HG03095 (cell line): ENCODE measurements around the gene ARHGAP32.
"Not testable (repeated sequence)": the region's sequence is repeated elsewhere in the genome, so short reads cannot be mapped to it uniquely, and the experiment has no call there.

Experiments used
- ATAC-seq: cut with Tn5 transposase; IDR thresholded peaks from one replicate; pipeline ENCODE4 v1.9.1; 2021; ENCODE audit warnings: moderate library complexity; ENCODE audit not compliant: unreplicated experiment

The ARHGAP32 gene

GRCh38 chr11:128937480-128937879, 254.6 kb downstream of the ARHGAP32 start:
- ATAC-seq: no peak

GRCh38 chr11:128936606-128937251, 255.4 kb downstream of the ARHGAP32 start:
- ATAC-seq: no peak

GRCh38 chr11:128934926-128935325, 257.2 kb downstream of the ARHGAP32 start:
- ATAC-seq: no peak

DNA sequence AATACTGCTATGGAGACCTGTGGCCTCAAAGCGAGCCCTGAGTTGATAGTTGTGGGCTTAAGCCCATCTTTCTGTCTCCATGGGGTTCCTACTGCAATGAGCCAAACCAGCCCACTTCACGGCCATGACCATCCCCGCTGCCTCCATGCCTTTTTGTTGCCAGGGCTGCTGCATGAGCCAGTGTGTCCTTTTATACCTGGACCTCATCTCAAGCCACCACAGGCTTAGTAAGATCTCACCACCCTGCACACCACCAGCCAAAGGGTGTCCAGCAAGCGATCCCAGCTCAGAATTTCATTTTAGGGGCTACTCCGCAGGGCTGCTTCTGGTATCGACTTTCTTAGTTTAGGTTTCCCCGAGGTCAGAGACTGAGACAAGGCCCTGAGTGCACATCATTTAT, 257.8 kb downstream of the ARHGAP32 start:
- no peak for ATAC-seq

DNA sequence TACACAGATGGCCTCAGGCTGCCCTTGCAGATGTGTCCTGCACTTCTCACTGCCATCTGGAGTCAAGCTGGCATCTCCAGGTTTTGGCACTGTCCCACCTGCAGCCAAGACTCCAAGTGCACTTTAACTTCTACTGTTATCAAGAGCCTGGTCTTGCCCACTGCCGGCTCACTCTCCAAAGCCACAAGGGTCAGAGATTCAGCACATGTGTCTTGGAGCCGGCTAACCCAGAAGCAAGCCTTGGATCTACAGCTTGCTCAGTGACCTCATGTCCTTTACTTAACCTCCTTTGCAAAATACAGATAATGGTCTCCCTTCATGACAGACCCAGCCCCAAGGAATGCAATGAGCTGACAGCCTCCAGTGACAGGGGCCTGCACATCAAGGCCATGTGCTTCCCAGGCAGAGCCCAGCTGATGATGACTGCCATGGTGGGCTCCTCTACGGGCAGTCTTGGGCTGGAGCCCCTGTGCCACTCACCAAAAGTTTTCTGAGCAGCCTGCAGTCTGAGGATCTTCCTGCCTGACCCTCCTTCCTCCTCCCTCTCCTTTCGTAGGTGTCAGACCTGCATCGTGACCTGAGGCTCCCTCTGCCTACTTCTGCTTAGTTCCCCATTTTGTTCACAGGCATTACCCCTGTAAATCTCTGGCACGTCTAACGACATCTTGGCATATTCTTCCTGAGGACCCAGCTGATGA, 258.5 kb downstream of the ARHGAP32 start:
- ATAC-seq: no peak

DNA sequence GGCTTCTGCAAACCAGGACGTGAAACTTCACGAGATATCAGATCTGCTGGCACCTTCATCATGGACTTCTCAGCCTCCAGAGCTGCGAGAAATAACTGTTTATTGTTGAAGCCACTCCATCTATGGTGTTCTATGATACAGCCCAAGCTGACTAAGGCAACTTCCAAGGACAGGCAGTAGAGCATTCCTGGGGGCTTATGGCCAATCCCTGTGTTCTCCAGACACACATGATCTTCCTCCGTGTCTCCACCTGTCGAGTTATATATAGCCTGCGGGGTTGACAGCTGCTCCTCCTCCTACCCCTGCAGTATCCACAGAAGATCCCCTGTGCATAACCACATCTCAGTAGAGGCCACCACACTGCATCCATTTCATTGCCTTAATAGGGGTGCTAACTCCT, 260.5 kb downstream of the ARHGAP32 start:
- ATAC-seq: no peak

- ATAC-seq: no peak
Observed at GRCh38 chr11:128931066-128931465, 261.1 kb downstream of the ARHGAP32 start.

DNA sequence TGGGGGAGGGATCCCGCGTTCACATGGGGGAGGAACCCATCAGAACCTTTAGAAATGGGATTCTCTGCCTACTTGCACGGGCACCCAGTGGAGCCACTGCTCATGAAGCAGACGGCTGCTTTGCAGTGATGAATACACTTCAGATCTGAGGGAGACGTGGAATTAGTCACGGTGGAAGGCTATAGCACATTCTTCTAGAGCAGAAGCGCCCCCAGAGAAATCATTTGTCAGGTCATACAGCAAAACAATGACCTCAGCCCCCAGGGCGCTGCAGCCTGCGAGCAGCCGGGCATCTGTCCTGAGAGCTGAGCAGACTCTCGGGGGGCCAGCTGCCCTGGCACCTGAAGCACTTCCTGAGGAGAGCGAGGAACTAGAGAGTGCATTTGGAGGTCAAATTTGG, 262.1 kb downstream of the ARHGAP32 start:
- no peak for ATAC-seq

DNA sequence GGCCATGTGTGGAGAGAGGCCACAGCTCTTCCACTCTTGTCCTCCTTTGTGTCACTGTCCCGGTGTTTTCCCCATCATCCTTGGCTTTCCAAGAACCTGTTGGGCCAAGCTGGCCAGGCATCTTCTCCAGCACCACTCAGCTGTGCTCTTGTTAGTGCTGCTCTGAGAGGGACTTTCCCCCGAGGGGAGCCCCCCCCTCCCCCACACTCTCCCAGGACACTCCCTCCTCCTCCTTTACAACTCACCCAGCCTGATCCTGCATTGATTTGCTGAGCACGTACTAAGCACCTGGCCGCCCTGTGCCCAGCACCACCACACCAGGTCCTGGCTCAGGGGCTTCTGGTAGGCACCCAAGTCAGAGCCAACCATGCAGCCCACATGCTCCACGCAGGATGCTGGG, 262.7 kb downstream of the ARHGAP32 start:
- ATAC-seq: no peak

- ATAC-seq: peak; percentile 96
Observed at GRCh38 chr11:128928400-128928799, 263.7 kb downstream of the ARHGAP32 start.

GRCh38 chr11:128927683-128928336, 264.3 kb downstream of the ARHGAP32 start:
- no peak for ATAC-seq

GRCh38 chr11:128927108-128927461, 265.0 kb downstream of the ARHGAP32 start:
- ATAC-seq: no peak

DNA sequence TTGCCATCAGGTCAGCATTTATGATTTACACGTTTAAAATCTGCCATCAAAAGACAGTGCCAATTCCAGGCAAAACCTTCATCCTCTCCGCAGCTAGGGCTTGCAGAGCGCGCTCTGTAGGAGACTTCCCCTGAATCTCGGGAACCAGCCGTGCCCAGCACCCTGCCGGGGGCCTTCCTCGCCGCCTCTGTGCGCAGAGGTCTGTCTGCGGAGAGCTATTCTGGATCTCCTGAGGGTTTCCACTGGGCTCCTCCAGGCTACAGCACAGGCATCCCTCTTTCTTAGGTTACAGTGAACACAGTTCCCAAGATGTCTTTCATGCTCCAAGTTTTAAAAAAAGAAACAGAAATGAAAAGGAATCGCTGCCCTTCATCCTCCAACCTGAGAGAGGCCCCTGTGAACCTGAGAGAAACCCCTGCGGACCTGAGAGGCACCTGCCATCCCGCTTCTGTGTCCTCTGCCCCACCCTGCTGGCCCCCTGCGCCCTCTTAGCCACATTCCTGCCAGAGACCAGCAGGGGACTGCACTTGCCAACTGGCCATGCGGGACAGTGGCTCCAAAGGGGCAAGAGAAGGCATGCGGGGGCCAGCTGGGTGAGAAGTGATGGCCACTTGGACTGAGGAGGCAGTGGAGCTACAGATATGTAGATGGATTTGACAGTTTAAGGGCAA, 265.6 kb downstream of the ARHGAP32 start:
- ATAC-seq: no peak

DNA sequence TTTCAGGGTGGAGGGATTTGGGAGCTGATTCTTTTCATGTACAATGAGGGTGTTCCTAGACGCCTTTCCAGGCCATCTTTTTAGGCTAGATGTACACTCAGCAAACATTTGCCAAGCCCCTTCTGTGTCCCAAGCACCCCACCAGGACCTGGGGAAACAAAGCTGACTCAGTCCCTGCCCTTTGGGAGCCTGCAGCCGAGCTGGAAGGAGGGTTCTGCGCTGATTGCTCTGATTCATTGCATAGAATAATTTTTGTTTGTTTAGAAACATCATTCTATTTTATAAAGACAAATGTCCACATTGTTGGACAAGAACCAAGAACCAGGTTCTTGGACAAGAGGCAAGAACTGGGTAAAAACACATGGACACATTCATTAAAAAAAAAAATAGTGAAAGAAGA, 266.1 kb downstream of the ARHGAP32 start:
- ATAC-seq: no peak

DNA sequence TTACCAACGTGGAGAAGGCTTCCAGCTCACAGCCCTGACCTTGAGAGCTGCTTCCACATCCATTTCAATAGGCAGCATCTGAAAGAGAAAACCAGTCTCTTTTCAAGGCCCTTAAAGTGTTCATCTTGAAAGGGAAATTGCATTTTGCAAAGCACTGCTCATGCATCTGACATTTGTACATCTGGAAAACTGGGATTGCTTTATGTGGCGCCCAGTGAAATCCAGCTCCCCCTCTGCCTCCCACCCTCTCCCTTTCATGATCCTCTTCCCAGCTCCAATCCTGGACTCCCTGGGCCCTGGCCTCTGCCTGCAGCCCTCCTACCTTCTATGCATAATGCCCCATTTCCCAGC, 266.9 kb downstream of the ARHGAP32 start:
- ATAC-seq: no peak

- no peak for ATAC-seq
Observed at GRCh38 chr11:128924510-128925249, 267.4 kb downstream of the ARHGAP32 start.

DNA sequence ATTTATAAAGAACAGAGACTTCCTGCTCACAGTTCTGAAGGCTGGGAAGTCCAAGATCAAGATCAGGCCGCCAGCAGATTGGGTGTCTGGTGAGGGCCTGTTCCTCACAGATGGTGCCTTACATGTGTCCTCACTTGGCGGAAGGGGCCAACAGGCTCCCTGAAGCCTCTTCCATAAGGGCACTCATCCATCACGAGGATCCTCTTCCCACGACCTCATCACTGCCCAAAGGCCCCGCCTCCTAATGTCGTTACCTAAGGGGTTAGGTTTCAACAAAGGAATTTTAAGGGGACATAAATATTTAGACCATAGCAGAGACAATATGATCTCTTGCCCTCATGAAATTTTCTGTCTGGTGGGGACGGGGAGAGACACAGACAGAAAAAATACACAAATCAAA, 268.0 kb downstream of the ARHGAP32 start:
- no peak for ATAC-seq

GRCh38 chr11:128921793-128922192, 270.3 kb downstream of the ARHGAP32 start:
- no peak for ATAC-seq

GRCh38 chr11:128920666-128921065, 271.5 kb downstream of the ARHGAP32 start:
- ATAC-seq: no peak

DNA sequence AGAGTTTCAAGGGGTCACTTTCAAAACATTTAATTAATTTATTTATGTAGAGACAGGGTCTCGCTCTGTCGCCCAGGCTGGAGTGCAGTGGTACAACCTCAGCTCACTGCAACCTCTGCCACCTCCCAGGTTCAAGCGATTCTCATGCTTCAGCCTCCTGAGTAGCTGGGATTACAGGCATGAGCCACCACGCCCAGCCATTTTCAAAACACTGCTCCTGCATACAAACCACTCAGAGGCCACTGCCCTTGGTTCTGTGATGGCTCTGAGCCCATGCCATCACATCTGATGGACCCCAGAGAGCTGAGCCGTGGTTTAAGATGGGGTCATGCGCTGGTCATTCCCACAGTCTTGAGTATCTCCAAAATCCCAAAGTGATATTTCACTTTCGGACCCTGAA, 272.5 kb downstream of the ARHGAP32 start:
- not testable (repeated sequence) for ATAC-seq

DNA sequence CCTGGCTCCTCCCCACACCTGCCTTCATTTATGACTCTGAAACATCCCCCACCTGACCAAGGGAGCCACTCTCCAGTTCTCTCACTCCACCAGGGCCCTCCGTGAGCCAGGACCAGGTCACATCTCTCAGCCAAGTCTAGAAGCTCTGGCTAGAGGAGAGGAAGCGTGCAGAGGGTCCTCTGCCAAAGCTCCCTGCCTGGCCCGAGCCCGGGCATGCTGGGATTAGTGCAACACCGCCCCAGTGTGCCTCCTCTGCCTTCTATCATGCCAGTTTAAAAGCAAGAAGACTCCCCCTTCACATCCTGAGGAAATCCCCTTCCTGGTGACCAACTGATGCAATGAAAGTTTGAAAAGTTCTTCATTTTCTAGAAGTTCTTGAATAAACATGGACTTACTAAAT, 272.9 kb downstream of the ARHGAP32 start:
- ATAC-seq: no peak
